Measurements from ENCODE around the gene FGF14. TPM values are rescaled to one million over a fixed set of nuclear protein-coding genes. Genes with fewer than 3 reads are reported as not detected.

FGF14 gene
- total and polyA plus RNA-seq, 2 donors (not counting 3 experiments of a cell fraction or from before 2014, with no cell fraction given) = not detected

DNA sequence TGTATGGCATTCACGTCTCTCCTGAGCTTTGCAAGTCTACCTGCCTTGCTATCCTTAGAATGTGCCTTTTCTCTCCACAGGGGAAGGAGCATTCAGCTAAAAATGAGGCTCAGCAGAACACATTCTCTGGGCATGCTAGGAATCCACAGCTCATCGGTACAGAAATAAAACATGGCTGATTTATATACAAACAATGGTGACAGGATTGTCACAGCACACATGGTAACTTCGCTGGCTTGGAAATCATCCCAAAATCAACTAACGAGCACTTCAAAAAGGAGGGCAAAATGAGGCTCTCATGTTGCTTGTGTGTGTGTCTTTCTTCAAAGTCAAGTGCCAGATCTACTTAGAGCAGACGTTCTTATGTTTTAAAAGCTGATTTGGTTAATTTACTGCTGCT is 373.0 kb downstream of the FGF14 start:
- dilution Hi-C loops (cut with MboI; ENCODE audit: extremely low pct_ligation_motif_present, low sequenced_read_pairs) = no loop called here
- intact Hi-C loops (cut with micrococcal nuclease) = no loop called here

More for the DNA sequence above, 373.0 kb downstream of the FGF14 start:
- Histone ChIP-seq H3K36me3 (ENCODE audit: control insufficient read depth in 2 of 2, extremely low read depth in 1 of 2, insufficient read depth in 2 of 2, low read length in 2 of 2) (no peaks in the 10 kb centered on the region), H3K9me3 (replicated peaks; ENCODE audit: control insufficient read depth, insufficient read depth, low read length) (no peaks in the 10 kb centered on the region), H3K9me1 (replicated peaks; ENCODE audit: control insufficient read depth, extremely low read depth, insufficient read depth, low read length) (no peaks in the 10 kb centered on the region), H2AFZ (ENCODE audit: low read depth, low read length) (no peak overlapping the region), H3K79me2 (ENCODE audit: control insufficient read depth, insufficient read depth, low read length) (no peaks in the 10 kb centered on the region), H3K4me1 (ENCODE audit: control insufficient read depth, extremely low read depth, insufficient read depth, low read length) (no peaks in the 10 kb centered on the region), H3K27me3 (ENCODE audit: control insufficient read depth in 2 of 2, insufficient read depth in 2 of 2, low read length in 2 of 2) (no peaks in the 10 kb centered on the region), H3K9ac (replicated peaks; ENCODE audit: extremely low read depth, insufficient read depth, low read length) (no peak overlapping the region), H3K27ac (ENCODE audit: insufficient read depth, low read depth, low read length) (no peak overlapping the region), H3K4me2 (ENCODE audit: insufficient read depth, low read length) (no peak overlapping the region), H4K20me1 (replicated peaks; ENCODE audit: control insufficient read depth, extremely low read depth, insufficient read depth, low read length) (no peaks in the 10 kb centered on the region), H3K4me3 (replicated peaks in 1 of 3; ENCODE audit: insufficient read depth in 1 of 3, low read depth in 1 of 3, low read length in 3 of 3) (no peak overlapping the region)
- ChIA-PET POLR2A (no interaction called here), CTCF (no interaction called here)
- no TSS peak for BruUV-seq (replicated peaks)
- TF ChIP-seq GATA2 (IDR thresholded peaks at IDR 0.05; ENCODE audit: insufficient read depth, insufficient read length, low read depth, low read length) (no peak), FOS (IDR thresholded peaks at IDR 0.05; ENCODE audit: borderline replicate concordance, insufficient read depth, low read length) (no peak), JUN (IDR thresholded peaks at IDR 0.05; ENCODE audit: borderline replicate concordance, insufficient read depth, insufficient read length, low read depth) (no peak), EZH2 (IDR thresholded peaks at IDR 0.05; ENCODE audit: borderline replicate concordance, low read depth, low read length, severe bottlenecking) (no peak), POLR2A (IDR thresholded peaks at IDR 0.05; ENCODE audit: low read depth, low read length) (no peak), MYC (IDR thresholded peaks at IDR 0.05; ENCODE audit: low read depth, low read length) (no peak), POLR2AphosphoS5 (IDR thresholded peaks at IDR 0.05; ENCODE audit: insufficient read depth, low read depth, low read length) (no peak)
- TF ChIP-seq, protein P1, sequence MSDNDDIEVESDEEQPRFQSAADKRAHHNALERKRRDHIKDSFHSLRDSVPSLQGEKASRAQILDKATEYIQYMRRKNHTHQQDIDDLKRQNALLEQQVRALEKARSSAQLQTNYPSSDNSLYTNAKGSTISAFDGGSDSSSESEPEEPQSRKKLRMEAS (IDR thresholded peaks at IDR 0.05; ENCODE audit: insufficient read depth, insufficient read length) = no peak
- TF ChIP-seq, protein P2, sequence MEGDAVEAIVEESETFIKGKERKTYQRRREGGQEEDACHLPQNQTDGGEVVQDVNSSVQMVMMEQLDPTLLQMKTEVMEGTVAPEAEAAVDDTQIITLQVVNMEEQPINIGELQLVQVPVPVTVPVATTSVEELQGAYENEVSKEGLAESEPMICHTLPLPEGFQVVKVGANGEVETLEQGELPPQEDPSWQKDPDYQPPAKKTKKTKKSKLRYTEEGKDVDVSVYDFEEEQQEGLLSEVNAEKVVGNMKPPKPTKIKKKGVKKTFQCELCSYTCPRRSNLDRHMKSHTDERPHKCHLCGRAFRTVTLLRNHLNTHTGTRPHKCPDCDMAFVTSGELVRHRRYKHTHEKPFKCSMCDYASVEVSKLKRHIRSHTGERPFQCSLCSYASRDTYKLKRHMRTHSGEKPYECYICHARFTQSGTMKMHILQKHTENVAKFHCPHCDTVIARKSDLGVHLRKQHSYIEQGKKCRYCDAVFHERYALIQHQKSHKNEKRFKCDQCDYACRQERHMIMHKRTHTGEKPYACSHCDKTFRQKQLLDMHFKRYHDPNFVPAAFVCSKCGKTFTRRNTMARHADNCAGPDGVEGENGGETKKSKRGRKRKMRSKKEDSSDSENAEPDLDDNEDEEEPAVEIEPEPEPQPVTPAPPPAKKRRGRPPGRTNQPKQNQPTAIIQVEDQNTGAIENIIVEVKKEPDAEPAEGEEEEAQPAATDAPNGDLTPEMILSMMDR (IDR thresholded peaks at IDR 0.05; ENCODE audit: extremely low read depth in 1 of 2, insufficient read depth in 1 of 2, low read depth in 1 of 2, low read length in 2 of 2) = no peak
- no peak for FAIRE-seq
- no peak for DNase-seq (ENCODE audit: low read depth, low spot score)
